A673 (cell line): ENCODE results near the gene RER1. TPM values are rescaled to one million over a fixed set of nuclear protein-coding genes. Genes with fewer than 3 reads are reported as not detected.
A peak's percentile ranks its signal among the peaks of the same experiment; 100 is the strongest.

Source experiments
- BruUV-seq: library from RNA; stranded (reverse); fragments of 400-500 nt; replicated peaks from 2 replicates; lab custom pipeline; 2021; lab: Mats Ljungman, UMichigan
- CTCF ChIA-PET: fragments of 300-600 bp; sonication (Branson Sonifier 250); formaldehyde crosslinking; loops from one replicate; lab custom pipeline; 2022; ENCODE audit warnings: antibody characterized with exemption; lab: Charles Lee
- POLR2A ChIA-PET: fragments of 300-600 bp; sonication (Branson Sonifier 250); formaldehyde crosslinking; loops from one replicate; lab custom pipeline; 2022; ENCODE audit warnings: antibody characterized with exemption; ENCODE audit not compliant: low non-redundant PET; lab: Charles Lee
- DNase-seq: peaks from one replicate; pipeline ENCODE4 v3.0.0-alpha.2; 2015; ENCODE audit warnings: low spot score
- H3K27ac ChIP-seq: fragments of 200-600 bp; sonication (generic); 2 replicates; pipeline ENCODE4 v1.5.1; 2016; ENCODE audit warnings: mixed run types, low read depth, mild to moderate bottlenecking, mixed read lengths, antibody characterized with exemption, low read length; ENCODE audit not compliant: poor library complexity, severe bottlenecking
- H3K27me3 ChIP-seq: fragments of 200-600 bp; sonication (generic); replicated peaks from 2 replicates; pipeline ENCODE4 v1.6.1; 2017; ENCODE audit warnings: mixed run types, low read depth, mild to moderate bottlenecking, mixed read lengths, antibody characterized with exemption, low read length; ENCODE audit not compliant: insufficient read depth, poor library complexity
- H3K36me3 ChIP-seq: fragments of 200-600 bp; sonication (generic); 2 replicates; pipeline ENCODE4 v1.6.1; 2016; ENCODE audit warnings: mixed run types, mild to moderate bottlenecking, mixed read lengths, antibody characterized with exemption, low read length; ENCODE audit not compliant: insufficient read depth, poor library complexity, severe bottlenecking
- H3K4me1 ChIP-seq: fragments of 200-600 bp; sonication (generic); 2 replicates; pipeline ENCODE4 v1.6.1; 2017; ENCODE audit warnings: mixed run types, mild to moderate bottlenecking, mixed read lengths, antibody characterized with exemption, low read length; ENCODE audit not compliant: insufficient read depth, poor library complexity, severe bottlenecking
- H3K4me3 ChIP-seq: fragments of 200-600 bp; sonication (generic); 2 replicates; pipeline ENCODE4 v1.5.1; 2016; ENCODE audit warnings: low read depth, mixed run types, mild to moderate bottlenecking, mixed read lengths, low read length; ENCODE audit not compliant: poor library complexity, severe bottlenecking
- H3K9me3 ChIP-seq: fragments of 200-600 bp; sonication (generic); 2 replicates; pipeline ENCODE4 v1.6.1; 2016; ENCODE audit warnings: mixed run types, low read depth, mild to moderate bottlenecking, mixed read lengths, antibody characterized with exemption, low read length; ENCODE audit not compliant: poor library complexity, severe bottlenecking
- CTCF ChIP-seq: fragments of 300-800, 200-600 bp; sonication (generic); conservative IDR thresholded peaks from 2 replicates; pipeline ENCODE4 v1.5.1; 2017; ENCODE audit warnings: low read depth, mild to moderate bottlenecking, antibody characterized with exemption, low read length, moderate library complexity, mixed read lengths
- EZH2 ChIP-seq: fragments of 200-600 bp; sonication (generic); IDR thresholded peaks from 2 replicates; pipeline ENCODE4 v1.6.1; 2017; ENCODE audit warnings: borderline replicate concordance, low read depth, mild to moderate bottlenecking, mixed read lengths, antibody characterized with exemption, low read length; ENCODE audit not compliant: poor library complexity, severe bottlenecking
- intact Hi-C: fragments of 100-400 bp; cut with micrococcal nuclease; formaldehyde crosslinking; loops from one replicate; pipeline ENCODE4 v1.10.0; 2022; ENCODE audit not compliant: unreplicated experiment
- total RNA-seq: library from RNA; stranded (reverse); gene quantifications from 2 replicates; pipeline ENCODE4 v1.2.3, GENCODE V29; 2021

RER1 gene
- total RNA-seq, 1 experiment from 2014 or later = 154 TPM

GRCh38 chr1:2406451-2407041 is 14.9 kb downstream of the RER1 start:
- no peak for TF ChIP-seq EZH2
- 0 out of 2 replicates have a peak, but pooled peaks have one; percentile 14 for TF ChIP-seq CTCF
- Histone ChIP-seq H3K4me3 (no peak overlapping the region), H3K9me3 (no peaks in the 10 kb centered on the region), H3K27ac (no peak overlapping the region), H3K4me1 (no peaks in the 10 kb centered on the region), H3K27me3 (no peaks in the 10 kb centered on the region), H3K36me3 (peaks cover 46% of the 10 kb centered on the region)
- ChIA-PET CTCF (no interaction called here), POLR2A (no interaction called here)
- no peak for DNase-seq
- BruUV-seq = no TSS peak
- intact Hi-C loops = no loop called here

GRCh38 chr1:2407166-2407990 is 15.7 kb downstream of the RER1 start:
- H3K36me3 ChIP-seq = peaks cover 40% of the 10 kb centered on the region
- ChIA-PET POLR2A (no interaction called here), CTCF (no interaction called here)
- no peak overlapping the region for H3K27ac ChIP-seq
- intact Hi-C loops = no loop called here
- DNase-seq = no peak
- H3K4me1 ChIP-seq = no peaks in the 10 kb centered on the region
- no peak overlapping the region for H3K4me3 ChIP-seq
- H3K9me3 ChIP-seq = no peaks in the 10 kb centered on the region
- BruUV-seq = no TSS peak
- TF ChIP-seq CTCF = no peak
- no peak for TF ChIP-seq EZH2
- no peaks in the 10 kb centered on the region for H3K27me3 ChIP-seq

- Histone ChIP-seq H3K4me1 (peaks cover 2% of the 10 kb centered on the region), H3K36me3 (peaks cover 35% of the 10 kb centered on the region), H3K9me3 (no peaks in the 10 kb centered on the region), H3K4me3 (no peak overlapping the region), H3K27ac (no peak overlapping the region), H3K27me3 (no peaks in the 10 kb centered on the region)
- TF ChIP-seq CTCF = no peak
- CTCF ChIA-PET = no interaction called here
- intact Hi-C loops = no loop called here
- no TSS peak for BruUV-seq
- POLR2A ChIA-PET = no interaction called here
- no peak for DNase-seq
Observed at GRCh38 chr1:2407991-2408275, 16.3 kb downstream of the RER1 start.
